NAMALWA (cell line): ENCODE results near the gene VCPKMT.
A peak's percentile ranks its signal among the peaks of the same experiment; 100 is the strongest.

Experiments
- DNase-seq: peaks from one replicate; pipeline ENCODE4 v3.0.0-alpha.2; 2015; ENCODE audit warnings: low spot score

VCPKMT gene

GRCh38 chr14:50116181-50116956 lies at the start of gene VCPKMT:
Gene VCPKMT, minus strand, starts transcription at chr14:50116572. Its CDS starts 20 bp downstream, at chr14:50116552.
- peak; percentile 87 for DNase-seq

- no peak for DNase-seq
These were observed 39.7 kb upstream of the VCPKMT start for GRCh38 chr14:50156111-50156510.

GRCh38 chr14:50148799-50149198 lies 32.4 kb upstream of the VCPKMT start:
- DNase-seq, result no peak

- no peak for DNase-seq
These were observed 22.8 kb upstream of the VCPKMT start for GRCh38 chr14:50139192-50139591.

GRCh38 chr14:50127802-50128201 lies 11.4 kb upstream of the VCPKMT start:
- no peak for DNase-seq

- DNase-seq, result no peak
These were observed 6.7 kb upstream of the VCPKMT start for GRCh38 chr14:50123062-50123461.

GRCh38 chr14:50122291-50122690 lies 5.9 kb upstream of the VCPKMT start:
- no peak for DNase-seq

GRCh38 chr14:50121486-50121885 lies 5.1 kb upstream of the VCPKMT start:
- DNase-seq, result no peak

- no peak for DNase-seq
These were observed 1.1 kb upstream of the VCPKMT start for GRCh38 chr14:50117456-50117855.

GRCh38 chr14:50116966-50117365 lies 594 bp upstream of the VCPKMT start:
- DNase-seq, result no peak

GRCh38 chr14:50113381-50114035 lies 2.9 kb downstream of the VCPKMT start:
- peak; percentile 9 for DNase-seq

GRCh38 chr14:50110323-50111037 lies 5.9 kb downstream of the VCPKMT start:
- DNase-seq, result no peak

- no peak for DNase-seq
These were observed 7.0 kb downstream of the VCPKMT start for GRCh38 chr14:50109342-50109741.

- DNase-seq, result no peak
These were observed 8.5 kb downstream of the VCPKMT start for GRCh38 chr14:50107850-50108249.

- DNase-seq, result no peak
These were observed 10.2 kb downstream of the VCPKMT start for GRCh38 chr14:50106178-50106577.

GRCh38 chr14:50103558-50103957 lies 12.8 kb downstream of the VCPKMT start:
- no peak for DNase-seq

- DNase-seq, result no peak
These were observed 15.0 kb downstream of the VCPKMT start for GRCh38 chr14:50101417-50101816.

GRCh38 chr14:50100805-50101204 lies 15.6 kb downstream of the VCPKMT start:
- no peak for DNase-seq

- DNase-seq, result no peak
These were observed 17.0 kb downstream of the VCPKMT start for GRCh38 chr14:50099335-50099734.

GRCh38 chr14:50095895-50096294 lies 20.5 kb downstream of the VCPKMT start:
- DNase-seq, result no peak

- no peak for DNase-seq
These were observed 22.2 kb downstream of the VCPKMT start for GRCh38 chr14:50094056-50094755.

- DNase-seq, result no peak
These were observed 22.9 kb downstream of the VCPKMT start for GRCh38 chr14:50093496-50093895.
